ENCODE data around the gene TBC1D14. TPM values are rescaled to one million over a fixed set of nuclear protein-coding genes. Genes with fewer than 3 reads are reported as not detected.

Gene TBC1D14
- total and polyA plus RNA-seq, 4 donors = 12.9 to 59.7 (median 25.9) TPM

DNA sequence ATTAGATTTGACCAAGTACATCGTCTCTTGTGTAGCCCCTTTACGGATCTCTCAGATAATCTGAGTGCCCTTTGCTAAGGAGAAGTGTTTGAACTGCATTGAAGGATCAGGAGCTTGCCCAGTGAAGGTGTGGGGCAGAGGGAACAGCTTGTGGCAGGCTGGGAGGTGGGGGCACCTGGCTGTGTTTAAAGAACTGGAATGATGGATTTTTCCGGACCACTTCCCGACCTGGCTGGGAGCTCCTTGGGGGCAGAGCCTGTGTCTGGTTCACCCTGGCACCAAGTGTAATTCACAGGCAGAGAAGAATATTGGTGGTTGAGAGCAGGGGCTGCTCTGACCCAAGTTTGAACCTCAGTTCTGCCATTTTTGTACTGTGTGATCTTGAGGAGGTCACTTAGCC is 18.5 kb downstream of the TBC1D14 start:
- 94 to 95% methylated on average over 4 of the region's 4 CpGs for WGBS, 2 donors
- ATAC-seq (ENCODE audit: low FRiP score) = no peak
- intact Hi-C loops (cut with DNase I) = no loop called here

DNA sequence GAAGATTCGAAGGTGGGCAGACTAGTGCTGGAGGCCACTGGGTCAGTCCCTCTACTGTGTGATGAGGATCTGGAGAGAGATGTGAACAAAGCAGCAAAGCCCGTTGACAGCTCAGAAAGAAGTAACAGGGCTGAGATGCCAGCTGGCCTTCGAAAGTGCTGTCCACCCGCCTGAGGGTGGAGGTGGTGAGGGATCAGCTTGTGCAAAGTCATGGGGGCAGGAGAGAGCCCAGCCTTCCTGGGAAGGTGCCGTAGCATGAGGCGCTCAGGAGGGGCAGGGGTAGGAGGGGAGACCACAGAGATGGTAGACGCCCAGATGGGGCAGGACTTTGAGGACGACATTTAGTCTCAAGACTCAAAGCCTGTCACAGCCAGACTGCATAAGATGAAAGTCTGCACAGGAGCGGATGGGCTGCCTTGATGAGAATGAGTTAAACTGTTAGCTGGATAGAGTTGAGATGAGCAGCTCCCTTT is 19.7 kb downstream of the TBC1D14 start:
- Histone ChIP-seq H3K27ac (ENCODE audit: low read depth in 1 of 2, low read length in 2 of 2) (no peak overlapping the region), H3K36me3 (ENCODE audit: control insufficient read depth in 1 of 2, insufficient read depth in 2 of 2, low read length in 1 of 2) (peaks cover 0 to 3% of the 10 kb centered on the region in 2 donors), H3K4me3 (ENCODE audit: low read length in 2 of 2) (no peak overlapping the region), H3K27me3 (ENCODE audit: control insufficient read depth in 1 of 2, insufficient read depth in 2 of 2, low read length in 1 of 2) (no peaks in the 10 kb centered on the region), H3K9me3 (ENCODE audit: control insufficient read depth, low read length) (no peaks in the 10 kb centered on the region), H3K4me1 (ENCODE audit: control insufficient read depth in 1 of 2, insufficient read depth in 2 of 2, low read length in 2 of 2) (no peaks in the 10 kb centered on the region)
- 86 to 87% methylated on average over 9 of the region's 9 CpGs for WGBS, 2 donors
- no peak for ATAC-seq (ENCODE audit: low FRiP score)
- intact Hi-C loops (cut with DNase I) = no loop called here
- DNase-seq = no peak

More for the DNA sequence above, 18.5 kb downstream of the TBC1D14 start:
- Histone ChIP-seq H3K4me3 (ENCODE audit: low read length in 2 of 2) (no peak overlapping the region), H3K4me1 (ENCODE audit: control insufficient read depth in 1 of 2, insufficient read depth in 2 of 2, low read length in 2 of 2) (no peaks in the 10 kb centered on the region), H3K27me3 (ENCODE audit: control insufficient read depth in 1 of 2, insufficient read depth in 2 of 2, low read length in 1 of 2) (no peaks in the 10 kb centered on the region), H3K9me3 (ENCODE audit: control insufficient read depth, low read length) (no peaks in the 10 kb centered on the region), H3K27ac (ENCODE audit: low read depth in 1 of 2, low read length in 2 of 2) (no peak overlapping the region), H3K36me3 (ENCODE audit: control insufficient read depth in 1 of 2, insufficient read depth in 2 of 2, low read length in 1 of 2) (peaks cover 0 to 7% of the 10 kb centered on the region in 2 donors)
- no peak for DNase-seq

DNA sequence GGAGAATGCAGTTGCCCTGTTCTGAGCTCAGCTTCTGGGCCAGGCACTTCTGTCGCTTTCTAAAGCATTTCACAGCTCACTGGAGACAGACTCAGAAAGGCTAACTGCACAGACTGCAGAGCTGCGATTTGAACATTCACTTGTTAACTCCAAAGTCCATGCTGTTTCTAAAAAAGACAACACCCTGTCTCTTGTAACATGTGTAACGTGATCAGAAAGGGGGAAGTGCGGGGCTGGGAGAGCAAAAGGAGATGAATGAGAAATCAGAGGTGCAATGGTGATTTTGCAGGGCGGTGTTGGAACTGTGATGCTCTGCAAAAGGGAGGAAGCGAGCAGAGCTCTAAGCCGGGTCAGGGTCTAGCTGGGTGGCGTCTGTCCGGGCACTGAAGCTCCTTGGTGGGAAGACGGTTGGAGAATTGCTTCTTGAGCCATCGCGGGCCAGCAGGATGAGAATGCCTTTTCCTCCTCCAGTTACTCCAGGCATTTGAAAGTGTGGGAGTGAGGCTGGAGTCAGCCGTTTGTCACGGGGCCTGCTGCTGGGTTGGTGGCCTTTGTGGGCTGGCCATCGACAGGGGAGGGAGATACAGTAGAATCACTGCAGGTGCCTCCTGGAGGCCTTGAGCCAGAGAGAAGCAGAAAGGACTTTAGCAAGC is 20.3 kb downstream of the TBC1D14 start:
- no peak overlapping the region for H3K4me3 ChIP-seq (ENCODE audit: low read length in 2 of 2)
- H3K27me3 ChIP-seq (ENCODE audit: control insufficient read depth in 1 of 2, insufficient read depth in 2 of 2, low read length in 1 of 2) = no peaks in the 10 kb centered on the region
- intact Hi-C loops (cut with DNase I) = no loop called here
- 77 to 86% methylated on average over 15 of the region's 15 CpGs for WGBS, 2 donors
- H3K36me3 ChIP-seq (ENCODE audit: control insufficient read depth in 1 of 2, insufficient read depth in 2 of 2, low read length in 1 of 2) = peaks cover 0 to 3% of the 10 kb centered on the region in 2 donors
- ATAC-seq (ENCODE audit: low FRiP score) (no peak), DNase-seq (peak in 1 of 2 donors; percentile 49)
- H3K9me3 ChIP-seq (ENCODE audit: control insufficient read depth, low read length) = no peaks in the 10 kb centered on the region
- no peak overlapping the region for H3K27ac ChIP-seq (ENCODE audit: low read depth in 1 of 2, low read length in 2 of 2)
- H3K4me1 ChIP-seq (ENCODE audit: control insufficient read depth in 1 of 2, insufficient read depth in 2 of 2, low read length in 2 of 2) = no peaks in the 10 kb centered on the region

DNA sequence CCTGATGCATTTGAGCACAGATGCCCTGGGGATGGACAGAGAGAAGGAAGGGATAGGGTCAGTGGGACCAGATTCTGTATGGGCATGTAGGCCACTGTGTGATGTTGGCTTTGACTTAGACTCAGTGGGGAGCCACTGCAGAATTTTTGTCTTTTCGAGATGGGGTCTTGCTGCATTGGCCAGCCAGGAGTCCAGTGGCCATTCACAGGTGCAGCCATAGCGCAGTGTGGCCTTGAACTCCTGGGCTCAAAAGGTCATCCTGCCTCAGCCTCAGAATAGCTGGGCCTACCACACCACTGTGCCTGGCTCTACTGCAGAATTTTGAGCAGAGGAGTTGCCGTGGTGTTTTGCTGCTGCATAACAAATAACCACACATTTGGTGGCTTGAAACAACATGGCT is 22.8 kb downstream of the TBC1D14 start:
- Histone ChIP-seq H3K4me3 (ENCODE audit: low read length in 2 of 2) (no peak overlapping the region), H3K27me3 (ENCODE audit: control insufficient read depth in 1 of 2, insufficient read depth in 2 of 2, low read length in 1 of 2) (no peaks in the 10 kb centered on the region), H3K4me1 (ENCODE audit: control insufficient read depth in 1 of 2, insufficient read depth in 2 of 2, low read length in 2 of 2) (no peaks in the 10 kb centered on the region), H3K36me3 (ENCODE audit: control insufficient read depth in 1 of 2, insufficient read depth in 2 of 2, low read length in 1 of 2) (no peaks in the 10 kb centered on the region), H3K9me3 (ENCODE audit: control insufficient read depth, low read length) (no peaks in the 10 kb centered on the region), H3K27ac (ENCODE audit: low read depth in 1 of 2, low read length in 2 of 2) (no peak overlapping the region)
- WGBS, 2 donors = 93 to 95% methylated on average over 3 of the region's 3 CpGs
- intact Hi-C loops (cut with DNase I) = no loop called here
- DNase-seq (no peak), ATAC-seq (ENCODE audit: low FRiP score) (no peak)

DNA sequence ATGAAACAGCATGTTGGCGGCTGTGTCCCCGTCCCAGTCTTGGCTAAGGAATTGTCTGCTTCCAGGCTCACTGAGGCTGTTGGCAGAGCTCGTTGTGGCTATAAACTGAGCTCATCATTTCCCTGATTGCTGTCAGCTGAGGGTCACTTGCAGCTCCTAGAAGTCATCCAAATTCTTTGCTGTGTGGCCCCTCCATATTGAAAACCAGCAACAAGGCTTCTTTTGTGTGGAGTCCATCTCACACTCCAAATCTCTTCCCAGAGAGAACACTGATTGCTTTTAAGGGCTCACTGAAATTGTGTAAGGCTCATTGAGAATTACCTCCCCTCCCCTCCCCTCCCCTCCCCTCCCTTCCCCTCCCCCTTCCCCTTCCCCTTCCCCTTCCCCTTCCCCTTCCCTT is 23.3 kb downstream of the TBC1D14 start:
- no peak for DNase-seq
- no peak for ATAC-seq (ENCODE audit: low FRiP score)
- H3K4me1 ChIP-seq (ENCODE audit: control insufficient read depth in 1 of 2, insufficient read depth in 2 of 2, low read length in 2 of 2) = no peaks in the 10 kb centered on the region
- WGBS, 2 donors = 85 to 90% methylated on average over 3 of the region's 3 CpGs
- H3K9me3 ChIP-seq (ENCODE audit: control insufficient read depth, low read length) = no peaks in the 10 kb centered on the region
- intact Hi-C loops (cut with DNase I) = no loop called here
- H3K27me3 ChIP-seq (ENCODE audit: control insufficient read depth in 1 of 2, insufficient read depth in 2 of 2, low read length in 1 of 2) = no peaks in the 10 kb centered on the region
- H3K4me3 ChIP-seq (ENCODE audit: low read length in 2 of 2) = no peak overlapping the region
- H3K36me3 ChIP-seq (ENCODE audit: control insufficient read depth in 1 of 2, insufficient read depth in 2 of 2, low read length in 1 of 2) = no peaks in the 10 kb centered on the region
- no peak overlapping the region for H3K27ac ChIP-seq (ENCODE audit: low read depth in 1 of 2, low read length in 2 of 2)

DNA sequence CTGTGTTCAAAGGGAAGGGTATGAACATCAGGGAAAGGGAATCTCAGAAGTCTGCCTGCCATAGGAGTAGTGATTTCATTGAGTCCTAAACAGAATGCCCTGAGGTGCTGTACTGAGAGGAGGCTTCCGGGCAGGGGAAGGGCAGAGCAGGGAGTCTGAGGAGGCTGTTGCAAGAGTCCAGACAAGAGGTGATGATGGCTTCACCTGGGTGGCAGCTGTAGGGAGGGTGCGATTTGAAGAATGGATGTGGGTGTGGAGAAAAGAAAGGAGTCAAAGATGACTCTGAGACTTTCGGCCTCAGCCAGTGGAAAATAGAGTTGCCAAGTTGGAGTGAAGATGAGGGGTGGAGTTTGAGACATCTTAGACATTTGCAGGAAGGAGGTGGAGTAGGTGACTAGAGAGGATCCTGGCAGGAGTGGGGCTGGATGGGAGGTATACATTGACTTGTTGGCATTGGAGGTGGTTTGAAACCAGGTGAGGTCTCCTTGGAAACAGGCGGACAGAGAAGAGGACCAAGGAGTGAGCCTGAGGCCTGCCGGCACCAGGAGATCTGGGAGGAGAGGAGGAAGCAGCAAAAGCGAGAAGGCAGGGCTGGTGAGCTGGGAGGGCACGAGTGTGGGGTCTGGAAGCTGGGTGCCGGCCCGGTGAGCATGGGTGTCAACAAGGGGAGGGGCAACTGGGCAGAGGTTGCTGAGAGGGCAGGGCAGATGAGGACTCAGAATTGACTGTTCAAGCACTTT is 24.2 kb downstream of the TBC1D14 start:
- ATAC-seq (ENCODE audit: low FRiP score) = no peak
- intact Hi-C loops (cut with DNase I) = no loop called here

DNA sequence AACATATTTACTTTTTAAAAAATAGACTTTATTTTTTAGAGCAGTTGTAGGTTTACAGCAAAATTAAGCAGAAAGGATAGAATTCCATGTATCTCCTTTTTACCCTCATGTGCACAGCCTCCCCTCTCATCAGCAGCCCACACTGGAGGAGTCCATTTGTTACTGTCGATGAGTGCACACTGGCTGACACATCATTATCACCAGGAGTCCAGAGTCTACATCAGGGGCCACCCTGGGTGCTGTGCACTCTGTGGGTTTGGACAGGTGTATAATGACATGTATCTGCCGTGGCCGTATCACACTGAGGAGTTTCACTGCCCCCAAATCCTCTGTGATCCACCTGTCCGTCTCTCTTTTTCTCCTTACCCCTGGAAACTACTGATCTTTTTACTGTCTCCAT is 26.3 kb downstream of the TBC1D14 start:
- no peak overlapping the region for H3K4me3 ChIP-seq (ENCODE audit: low read length in 2 of 2)
- H3K36me3 ChIP-seq (ENCODE audit: control insufficient read depth in 1 of 2, insufficient read depth in 2 of 2, low read length in 1 of 2) = peaks cover 0 to 2% of the 10 kb centered on the region in 2 donors
- WGBS, 2 donors = 71 to 94% methylated on average over 4 of the region's 4 CpGs
- no peak overlapping the region for H3K27ac ChIP-seq (ENCODE audit: low read depth in 1 of 2, low read length in 2 of 2)
- H3K27me3 ChIP-seq (ENCODE audit: control insufficient read depth in 1 of 2, insufficient read depth in 2 of 2, low read length in 1 of 2) = no peaks in the 10 kb centered on the region
- DNase-seq (no peak), ATAC-seq (ENCODE audit: low FRiP score) (no peak)
- H3K9me3 ChIP-seq (ENCODE audit: control insufficient read depth, low read length) = no peaks in the 10 kb centered on the region
- no peaks in the 10 kb centered on the region for H3K4me1 ChIP-seq (ENCODE audit: control insufficient read depth in 1 of 2, insufficient read depth in 2 of 2, low read length in 2 of 2)
- intact Hi-C loops (cut with DNase I) = no loop called here

More for the DNA sequence above, 24.2 kb downstream of the TBC1D14 start:
- Histone ChIP-seq H3K27me3 (ENCODE audit: control insufficient read depth in 1 of 2, insufficient read depth in 2 of 2, low read length in 1 of 2) (no peaks in the 10 kb centered on the region), H3K9me3 (ENCODE audit: control insufficient read depth, low read length) (no peaks in the 10 kb centered on the region), H3K27ac (ENCODE audit: low read depth in 1 of 2, low read length in 2 of 2) (no peak overlapping the region), H3K4me1 (ENCODE audit: control insufficient read depth in 1 of 2, insufficient read depth in 2 of 2, low read length in 2 of 2) (no peaks in the 10 kb centered on the region), H3K4me3 (ENCODE audit: low read length in 2 of 2) (no peak overlapping the region), H3K36me3 (ENCODE audit: control insufficient read depth in 1 of 2, insufficient read depth in 2 of 2, low read length in 1 of 2) (peaks cover 0 to 2% of the 10 kb centered on the region in 2 donors)
- no peak for DNase-seq
- 92% methylated on average over 9 of the region's 9 CpGs for WGBS, 2 donors

DNA sequence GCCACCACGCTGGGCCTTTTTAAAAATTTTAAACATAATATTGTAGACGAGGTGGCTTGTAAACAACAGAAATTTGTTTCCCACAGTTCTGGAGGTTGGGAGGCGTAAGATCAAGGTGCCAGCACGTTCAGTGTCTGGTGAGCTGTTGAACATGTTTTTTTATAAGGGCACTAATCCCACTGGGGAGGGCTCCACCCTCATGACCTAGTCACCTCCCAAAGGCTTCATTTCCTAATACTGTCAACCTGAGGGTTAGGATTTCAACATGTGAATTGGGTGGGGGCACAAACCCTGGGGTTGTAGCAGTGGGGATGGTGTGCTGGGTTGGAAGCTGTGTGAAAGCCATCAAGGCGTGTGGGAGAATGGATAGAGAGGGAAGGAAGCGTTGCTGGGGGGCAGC is 27.6 kb downstream of the TBC1D14 start:
- intact Hi-C loops (cut with DNase I) = no loop called here
- H3K27ac ChIP-seq (ENCODE audit: low read depth in 1 of 2, low read length in 2 of 2) = no peak overlapping the region
- H3K27me3 ChIP-seq (ENCODE audit: control insufficient read depth in 1 of 2, insufficient read depth in 2 of 2, low read length in 1 of 2) = no peaks in the 10 kb centered on the region
- H3K36me3 ChIP-seq (ENCODE audit: control insufficient read depth in 1 of 2, insufficient read depth in 2 of 2, low read length in 1 of 2) = peaks cover 0 to 2% of the 10 kb centered on the region in 2 donors
- DNase-seq (no peak), ATAC-seq (ENCODE audit: low FRiP score) (no peak)
- H3K4me1 ChIP-seq (ENCODE audit: control insufficient read depth in 1 of 2, insufficient read depth in 2 of 2, low read length in 2 of 2) = no peaks in the 10 kb centered on the region
- H3K4me3 ChIP-seq (ENCODE audit: low read length in 2 of 2) = no peak overlapping the region
- H3K9me3 ChIP-seq (ENCODE audit: control insufficient read depth, low read length) = no peaks in the 10 kb centered on the region
- WGBS, 2 donors = 87 to 98% methylated on average over 6 of the region's 6 CpGs

DNA sequence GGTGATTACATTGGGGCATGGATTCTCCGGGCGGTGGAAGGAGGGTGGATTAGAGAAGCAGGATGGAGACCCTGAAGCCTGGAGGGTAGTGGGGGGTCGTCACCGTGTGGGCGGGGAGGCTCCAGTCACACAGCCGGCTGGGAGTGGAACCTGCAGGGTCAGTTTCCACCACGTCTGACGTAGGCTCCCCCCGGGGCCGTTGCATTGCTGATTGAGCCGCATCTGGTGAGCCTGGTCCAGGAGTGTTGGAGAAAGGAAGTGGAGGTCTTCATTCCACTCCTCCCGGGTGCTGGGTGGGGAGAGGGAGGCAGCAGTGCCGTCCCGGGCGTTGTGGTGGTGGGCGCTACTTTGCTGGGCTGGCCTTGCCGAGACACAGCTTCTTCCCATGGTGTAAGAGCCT is 28.1 kb downstream of the TBC1D14 start:
- Histone ChIP-seq H3K9me3 (ENCODE audit: control insufficient read depth, low read length) (no peaks in the 10 kb centered on the region), H3K27me3 (ENCODE audit: control insufficient read depth in 1 of 2, insufficient read depth in 2 of 2, low read length in 1 of 2) (no peaks in the 10 kb centered on the region), H3K27ac (ENCODE audit: low read depth in 1 of 2, low read length in 2 of 2) (no peak overlapping the region), H3K36me3 (ENCODE audit: control insufficient read depth in 1 of 2, insufficient read depth in 2 of 2, low read length in 1 of 2) (peaks cover 0 to 2% of the 10 kb centered on the region in 2 donors), H3K4me1 (ENCODE audit: control insufficient read depth in 1 of 2, insufficient read depth in 2 of 2, low read length in 2 of 2) (no peaks in the 10 kb centered on the region), H3K4me3 (ENCODE audit: low read length in 2 of 2) (no peak overlapping the region)
- 73 to 82% methylated on average over 17 of the region's 17 CpGs for WGBS, 2 donors
- DNase-seq (no peak), ATAC-seq (ENCODE audit: low FRiP score) (no peak)
- intact Hi-C loops (cut with DNase I) = no loop called here
